ENCODE data around the gene C1QTNF1. TPM values are rescaled to one million over a fixed set of nuclear protein-coding genes. Genes with fewer than 3 reads are reported as not detected.

Gene C1QTNF1
- total RNA-seq, 1 experiment from 2014 or later = 4.0 TPM

DNA sequence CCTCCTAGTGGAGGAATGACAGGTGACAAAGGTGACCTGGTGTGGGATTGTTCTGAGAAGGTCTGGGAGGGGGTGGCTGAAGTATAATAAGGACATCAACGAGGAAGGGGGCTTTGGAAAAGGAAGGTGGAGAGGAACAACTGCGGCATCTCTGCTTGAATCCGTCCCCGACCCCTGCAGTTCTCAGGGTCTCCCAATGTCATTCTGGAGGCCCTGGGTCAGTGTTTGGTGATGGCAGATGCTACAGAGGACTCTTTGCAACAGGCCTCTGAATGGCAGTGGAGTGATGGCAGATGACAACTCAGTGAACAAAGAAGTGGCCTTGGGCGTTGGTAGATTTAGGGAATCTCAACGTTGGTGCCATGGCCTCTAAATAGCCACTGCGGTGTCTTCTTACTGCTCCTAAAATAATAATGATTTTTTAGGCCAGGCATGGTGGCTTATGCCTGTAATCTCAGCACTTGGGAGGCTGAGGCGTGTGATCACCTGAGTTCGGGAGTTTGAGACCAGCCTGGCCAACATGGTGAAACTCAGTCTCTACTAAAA is 52.0 kb downstream of the C1QTNF1 start:
- peaks cover 10 to 22% of the 10 kb centered on the region in 2 experiments; a peak in 3 of 4 replicates for H3K4me1 ChIP-seq (ENCODE audit: control insufficient read depth in 1 of 2, insufficient read depth in 2 of 2, low read length in 2 of 2)
- peaks cover 14 to 15% of the 10 kb centered on the region in 2 experiments; a peak in 3 of 4 replicates for H3K36me3 ChIP-seq (ENCODE audit: control insufficient read depth in 1 of 2, insufficient read depth in 2 of 2, low read length in 2 of 2)
- peak overlapping the region; percentile 78 to 91 for H3K4me3 ChIP-seq (replicated peaks in 1 of 2; ENCODE audit: low read depth in 1 of 2, low read length in 2 of 2)
- DNase-seq (ENCODE audit: low read depth, low spot score) (no peak), ATAC-seq (no peak)
- TF ChIP-seq, protein P1, sequence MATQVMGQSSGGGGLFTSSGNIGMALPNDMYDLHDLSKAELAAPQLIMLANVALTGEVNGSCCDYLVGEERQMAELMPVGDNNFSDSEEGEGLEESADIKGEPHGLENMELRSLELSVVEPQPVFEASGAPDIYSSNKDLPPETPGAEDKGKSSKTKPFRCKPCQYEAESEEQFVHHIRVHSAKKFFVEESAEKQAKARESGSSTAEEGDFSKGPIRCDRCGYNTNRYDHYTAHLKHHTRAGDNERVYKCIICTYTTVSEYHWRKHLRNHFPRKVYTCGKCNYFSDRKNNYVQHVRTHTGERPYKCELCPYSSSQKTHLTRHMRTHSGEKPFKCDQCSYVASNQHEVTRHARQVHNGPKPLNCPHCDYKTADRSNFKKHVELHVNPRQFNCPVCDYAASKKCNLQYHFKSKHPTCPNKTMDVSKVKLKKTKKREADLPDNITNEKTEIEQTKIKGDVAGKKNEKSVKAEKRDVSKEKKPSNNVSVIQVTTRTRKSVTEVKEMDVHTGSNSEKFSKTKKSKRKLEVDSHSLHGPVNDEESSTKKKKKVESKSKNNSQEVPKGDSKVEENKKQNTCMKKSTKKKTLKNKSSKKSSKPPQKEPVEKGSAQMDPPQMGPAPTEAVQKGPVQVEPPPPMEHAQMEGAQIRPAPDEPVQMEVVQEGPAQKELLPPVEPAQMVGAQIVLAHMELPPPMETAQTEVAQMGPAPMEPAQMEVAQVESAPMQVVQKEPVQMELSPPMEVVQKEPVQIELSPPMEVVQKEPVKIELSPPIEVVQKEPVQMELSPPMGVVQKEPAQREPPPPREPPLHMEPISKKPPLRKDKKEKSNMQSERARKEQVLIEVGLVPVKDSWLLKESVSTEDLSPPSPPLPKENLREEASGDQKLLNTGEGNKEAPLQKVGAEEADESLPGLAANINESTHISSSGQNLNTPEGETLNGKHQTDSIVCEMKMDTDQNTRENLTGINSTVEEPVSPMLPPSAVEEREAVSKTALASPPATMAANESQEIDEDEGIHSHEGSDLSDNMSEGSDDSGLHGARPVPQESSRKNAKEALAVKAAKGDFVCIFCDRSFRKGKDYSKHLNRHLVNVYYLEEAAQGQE (IDR thresholded peaks at IDR 0.05; ENCODE audit: low read depth) = no peak
- no peak for TF ChIP-seq CBX3 (IDR thresholded peaks at IDR 0.05; ENCODE audit: low read depth)
- TF ChIP-seq, protein P2, sequence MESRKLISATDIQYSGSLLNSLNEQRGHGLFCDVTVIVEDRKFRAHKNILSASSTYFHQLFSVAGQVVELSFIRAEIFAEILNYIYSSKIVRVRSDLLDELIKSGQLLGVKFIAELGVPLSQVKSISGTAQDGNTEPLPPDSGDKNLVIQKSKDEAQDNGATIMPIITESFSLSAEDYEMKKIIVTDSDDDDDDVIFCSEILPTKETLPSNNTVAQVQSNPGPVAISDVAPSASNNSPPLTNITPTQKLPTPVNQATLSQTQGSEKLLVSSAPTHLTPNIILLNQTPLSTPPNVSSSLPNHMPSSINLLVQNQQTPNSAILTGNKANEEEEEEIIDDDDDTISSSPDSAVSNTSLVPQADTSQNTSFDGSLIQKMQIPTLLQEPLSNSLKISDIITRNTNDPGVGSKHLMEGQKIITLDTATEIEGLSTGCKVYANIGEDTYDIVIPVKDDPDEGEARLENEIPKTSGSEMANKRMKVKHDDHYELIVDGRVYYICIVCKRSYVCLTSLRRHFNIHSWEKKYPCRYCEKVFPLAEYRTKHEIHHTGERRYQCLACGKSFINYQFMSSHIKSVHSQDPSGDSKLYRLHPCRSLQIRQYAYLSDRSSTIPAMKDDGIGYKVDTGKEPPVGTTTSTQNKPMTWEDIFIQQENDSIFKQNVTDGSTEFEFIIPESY (IDR thresholded peaks at IDR 0.05; ENCODE audit: extremely low read depth, insufficient replicate concordance, low read length) = no peak
- TF ChIP-seq, protein P3, sequence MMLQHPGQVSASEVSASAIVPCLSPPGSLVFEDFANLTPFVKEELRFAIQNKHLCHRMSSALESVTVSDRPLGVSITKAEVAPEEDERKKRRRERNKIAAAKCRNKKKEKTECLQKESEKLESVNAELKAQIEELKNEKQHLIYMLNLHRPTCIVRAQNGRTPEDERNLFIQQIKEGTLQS (IDR thresholded peaks at IDR 0.05) = no peak
- TF ChIP-seq POLR2A (IDR thresholded peaks at IDR 0.05; ENCODE audit: borderline replicate concordance, extremely low read depth, insufficient read depth, insufficient read length) = no peak
- no peak for TF ChIP-seq SIN3A (IDR thresholded peaks at IDR 0.05; ENCODE audit: low read depth)
- TF ChIP-seq CEBPB (IDR thresholded peaks at IDR 0.05; ENCODE audit: low read depth) = no peak
- TF ChIP-seq TCF7L2 (IDR thresholded peaks at IDR 0.05; ENCODE audit: borderline replicate concordance, extremely low read depth, insufficient read depth, insufficient read length) = no peak
- peak overlapping the region; percentile 93 for H3K4me2 ChIP-seq (ENCODE audit: low read length)
- H3K9me2 ChIP-seq (ENCODE audit: insufficient read depth) = no peaks in the 10 kb centered on the region
- intact Hi-C loops (cut with micrococcal nuclease) = no loop called here
- no peak overlapping the region for H3K27ac ChIP-seq (ENCODE audit: low read depth, low read length)
- ChIA-PET CTCF (interaction anchor here (1.9 kb wide), 1 partner anchor 12 kb away, joined by 5 read pairs; no protein-coding TSS in a partner anchor), POLR2A (interaction anchor here (1.6 to 1.7 kb wide), 2 partner anchors 10 to 50 kb away, joined by 3 to 5 read pairs; no protein-coding TSS in a partner anchor), RAD21 (ENCODE audit: low non-redundant PET in 1 of 2, low total read pairs in 2 of 2, uncharacterized antibody in 2 of 2, unreplicated experiment in 2 of 2) (no interaction called here)
- no peaks in the 10 kb centered on the region for H3K9me3 ChIP-seq (ENCODE audit: control insufficient read depth in 1 of 2, insufficient read depth in 1 of 2, low read depth in 1 of 2, low read length in 2 of 2)
- H3K27me3 ChIP-seq (ENCODE audit: insufficient read depth, low read length) = no peaks in the 10 kb centered on the region
- BruUV-seq (replicated peaks) = no TSS peak
- H3K79me2 ChIP-seq (ENCODE audit: insufficient read depth, low read length) = peaks cover 9% of the 10 kb centered on the region; the same call in 1 of the 2 replicates
- no peak overlapping the region for H2AFZ ChIP-seq (ENCODE audit: low read depth, low read length, poor library complexity, severe bottlenecking)
- no peaks in the 10 kb centered on the region for H4K20me1 ChIP-seq (ENCODE audit: insufficient read depth)
- peak overlapping the region; percentile 80 for H3K9ac ChIP-seq (ENCODE audit: low read length)

All from HCT116 (cell line).